ENCODE results near the gene RAB11FIP4. TPM values are rescaled to one million over a fixed set of nuclear protein-coding genes. Genes with fewer than 3 reads are reported as not detected.

The RAB11FIP4 gene
- total and polyA plus RNA-seq, 2 of the 13 experiments (the other 11 are each of a cell fraction or from before 2014, with no cell fraction given), result 28.0 to 89.3 TPM

DNA sequence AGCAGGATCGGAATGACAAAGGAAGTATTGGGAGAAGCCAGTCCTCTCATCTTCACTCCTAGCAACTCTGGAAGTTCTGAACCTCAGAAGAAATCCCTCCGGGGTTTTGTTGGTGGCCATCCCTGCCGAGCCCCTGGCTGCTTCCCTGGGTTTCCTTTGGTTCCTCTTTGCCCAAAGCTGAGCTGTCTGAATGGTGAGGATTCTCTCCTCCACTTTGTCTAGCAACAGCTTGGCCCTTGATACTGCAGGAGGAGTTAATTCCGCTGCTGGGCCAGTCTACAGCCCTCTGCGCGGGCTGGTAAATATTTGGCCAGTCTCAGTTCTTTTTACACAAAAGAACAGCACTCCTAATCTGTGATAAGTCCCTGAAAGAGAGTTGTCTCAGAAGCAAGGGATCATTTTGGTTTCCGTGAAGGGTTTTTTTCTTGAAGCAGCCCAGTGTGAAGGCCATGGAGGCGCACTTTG lies 170.9 kb downstream of the RAB11FIP4 start (continued):
- TF ChIP-seq, protein P1, sequence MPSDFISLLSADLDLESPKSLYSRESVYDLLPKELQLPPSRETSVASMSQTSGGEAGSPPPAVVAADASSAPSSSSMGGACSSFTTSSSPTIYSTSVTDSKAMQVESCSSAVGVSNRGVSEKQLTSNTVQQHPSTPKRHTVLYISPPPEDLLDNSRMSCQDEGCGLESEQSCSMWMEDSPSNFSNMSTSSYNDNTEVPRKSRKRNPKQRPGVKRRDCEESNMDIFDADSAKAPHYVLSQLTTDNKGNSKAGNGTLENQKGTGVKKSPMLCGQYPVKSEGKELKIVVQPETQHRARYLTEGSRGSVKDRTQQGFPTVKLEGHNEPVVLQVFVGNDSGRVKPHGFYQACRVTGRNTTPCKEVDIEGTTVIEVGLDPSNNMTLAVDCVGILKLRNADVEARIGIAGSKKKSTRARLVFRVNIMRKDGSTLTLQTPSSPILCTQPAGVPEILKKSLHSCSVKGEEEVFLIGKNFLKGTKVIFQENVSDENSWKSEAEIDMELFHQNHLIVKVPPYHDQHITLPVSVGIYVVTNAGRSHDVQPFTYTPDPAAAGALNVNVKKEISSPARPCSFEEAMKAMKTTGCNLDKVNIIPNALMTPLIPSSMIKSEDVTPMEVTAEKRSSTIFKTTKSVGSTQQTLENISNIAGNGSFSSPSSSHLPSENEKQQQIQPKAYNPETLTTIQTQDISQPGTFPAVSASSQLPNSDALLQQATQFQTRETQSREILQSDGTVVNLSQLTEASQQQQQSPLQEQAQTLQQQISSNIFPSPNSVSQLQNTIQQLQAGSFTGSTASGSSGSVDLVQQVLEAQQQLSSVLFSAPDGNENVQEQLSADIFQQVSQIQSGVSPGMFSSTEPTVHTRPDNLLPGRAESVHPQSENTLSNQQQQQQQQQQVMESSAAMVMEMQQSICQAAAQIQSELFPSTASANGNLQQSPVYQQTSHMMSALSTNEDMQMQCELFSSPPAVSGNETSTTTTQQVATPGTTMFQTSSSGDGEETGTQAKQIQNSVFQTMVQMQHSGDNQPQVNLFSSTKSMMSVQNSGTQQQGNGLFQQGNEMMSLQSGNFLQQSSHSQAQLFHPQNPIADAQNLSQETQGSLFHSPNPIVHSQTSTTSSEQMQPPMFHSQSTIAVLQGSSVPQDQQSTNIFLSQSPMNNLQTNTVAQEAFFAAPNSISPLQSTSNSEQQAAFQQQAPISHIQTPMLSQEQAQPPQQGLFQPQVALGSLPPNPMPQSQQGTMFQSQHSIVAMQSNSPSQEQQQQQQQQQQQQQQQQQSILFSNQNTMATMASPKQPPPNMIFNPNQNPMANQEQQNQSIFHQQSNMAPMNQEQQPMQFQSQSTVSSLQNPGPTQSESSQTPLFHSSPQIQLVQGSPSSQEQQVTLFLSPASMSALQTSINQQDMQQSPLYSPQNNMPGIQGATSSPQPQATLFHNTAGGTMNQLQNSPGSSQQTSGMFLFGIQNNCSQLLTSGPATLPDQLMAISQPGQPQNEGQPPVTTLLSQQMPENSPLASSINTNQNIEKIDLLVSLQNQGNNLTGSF (CRISPR knock-in tag; IDR thresholded peaks at IDR 0.05), result peak; percentile 14; the same call in 1 of the 2 replicates
- TF ChIP-seq ZNF652 (CRISPR knock-in tag; IDR thresholded peaks at IDR 0.05; ENCODE audit: borderline replicate concordance, low read depth) (peak; percentile 15; the same call in 1 of the 2 replicates), SUZ12 (IDR thresholded peaks at IDR 0.05; ENCODE audit: low read depth, low read length) (no peak), ZBED4 (CRISPR knock-in tag; IDR thresholded peaks at IDR 0.05; ENCODE audit: borderline replicate concordance) (0 out of 2 replicates have a peak, but pooled peaks have one; percentile 35), ZSCAN31 (CRISPR knock-in tag; IDR thresholded peaks at IDR 0.05; ENCODE audit: low read depth) (no peak), NR2C2 (CRISPR knock-in tag; IDR thresholded peaks at IDR 0.05; ENCODE audit: borderline replicate concordance) (no peak), ZNF660 (CRISPR knock-in tag; IDR thresholded peaks at IDR 0.05; ENCODE audit: borderline replicate concordance, low read depth) (no peak)
- TF ChIP-seq, protein P2, sequence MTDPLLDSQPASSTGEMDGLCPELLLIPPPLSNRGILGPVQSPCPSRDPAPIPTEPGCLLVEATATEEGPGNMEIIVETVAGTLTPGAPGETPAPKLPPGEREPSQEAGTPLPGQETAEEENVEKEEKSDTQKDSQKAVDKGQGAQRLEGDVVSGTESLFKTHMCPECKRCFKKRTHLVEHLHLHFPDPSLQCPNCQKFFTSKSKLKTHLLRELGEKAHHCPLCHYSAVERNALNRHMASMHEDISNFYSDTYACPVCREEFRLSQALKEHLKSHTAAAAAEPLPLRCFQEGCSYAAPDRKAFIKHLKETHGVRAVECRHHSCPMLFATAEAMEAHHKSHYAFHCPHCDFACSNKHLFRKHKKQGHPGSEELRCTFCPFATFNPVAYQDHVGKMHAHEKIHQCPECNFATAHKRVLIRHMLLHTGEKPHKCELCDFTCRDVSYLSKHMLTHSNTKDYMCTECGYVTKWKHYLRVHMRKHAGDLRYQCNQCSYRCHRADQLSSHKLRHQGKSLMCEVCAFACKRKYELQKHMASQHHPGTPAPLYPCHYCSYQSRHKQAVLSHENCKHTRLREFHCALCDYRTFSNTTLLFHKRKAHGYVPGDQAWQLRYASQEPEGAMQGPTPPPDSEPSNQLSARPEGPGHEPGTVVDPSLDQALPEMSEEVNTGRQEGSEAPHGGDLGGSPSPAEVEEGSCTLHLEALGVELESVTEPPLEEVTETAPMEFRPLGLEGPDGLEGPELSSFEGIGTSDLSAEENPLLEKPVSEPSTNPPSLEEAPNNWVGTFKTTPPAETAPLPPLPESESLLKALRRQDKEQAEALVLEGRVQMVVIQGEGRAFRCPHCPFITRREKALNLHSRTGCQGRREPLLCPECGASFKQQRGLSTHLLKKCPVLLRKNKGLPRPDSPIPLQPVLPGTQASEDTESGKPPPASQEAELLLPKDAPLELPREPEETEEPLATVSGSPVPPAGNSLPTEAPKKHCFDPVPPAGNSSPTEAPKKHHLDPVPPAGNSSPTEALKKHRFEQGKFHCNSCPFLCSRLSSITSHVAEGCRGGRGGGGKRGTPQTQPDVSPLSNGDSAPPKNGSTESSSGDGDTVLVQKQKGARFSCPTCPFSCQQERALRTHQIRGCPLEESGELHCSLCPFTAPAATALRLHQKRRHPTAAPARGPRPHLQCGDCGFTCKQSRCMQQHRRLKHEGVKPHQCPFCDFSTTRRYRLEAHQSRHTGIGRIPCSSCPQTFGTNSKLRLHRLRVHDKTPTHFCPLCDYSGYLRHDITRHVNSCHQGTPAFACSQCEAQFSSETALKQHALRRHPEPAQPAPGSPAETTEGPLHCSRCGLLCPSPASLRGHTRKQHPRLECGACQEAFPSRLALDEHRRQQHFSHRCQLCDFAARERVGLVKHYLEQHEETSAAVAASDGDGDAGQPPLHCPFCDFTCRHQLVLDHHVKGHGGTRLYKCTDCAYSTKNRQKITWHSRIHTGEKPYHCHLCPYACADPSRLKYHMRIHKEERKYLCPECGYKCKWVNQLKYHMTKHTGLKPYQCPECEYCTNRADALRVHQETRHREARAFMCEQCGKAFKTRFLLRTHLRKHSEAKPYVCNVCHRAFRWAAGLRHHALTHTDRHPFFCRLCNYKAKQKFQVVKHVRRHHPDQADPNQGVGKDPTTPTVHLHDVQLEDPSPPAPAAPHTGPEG (CRISPR knock-in tag; IDR thresholded peaks at IDR 0.05), result 0 out of 2 replicates have a peak, but pooled peaks have one; percentile 56
- TF ChIP-seq, protein P3, sequence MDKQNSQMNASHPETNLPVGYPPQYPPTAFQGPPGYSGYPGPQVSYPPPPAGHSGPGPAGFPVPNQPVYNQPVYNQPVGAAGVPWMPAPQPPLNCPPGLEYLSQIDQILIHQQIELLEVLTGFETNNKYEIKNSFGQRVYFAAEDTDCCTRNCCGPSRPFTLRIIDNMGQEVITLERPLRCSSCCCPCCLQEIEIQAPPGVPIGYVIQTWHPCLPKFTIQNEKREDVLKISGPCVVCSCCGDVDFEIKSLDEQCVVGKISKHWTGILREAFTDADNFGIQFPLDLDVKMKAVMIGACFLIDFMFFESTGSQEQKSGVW (CRISPR knock-in tag; IDR thresholded peaks at IDR 0.05; ENCODE audit: borderline replicate concordance), result no peak

Data from HepG2 (cell line).